ENCODE data around the gene RTKN. TPM values are rescaled to one million over a fixed set of nuclear protein-coding genes. Genes with fewer than 3 reads are reported as not detected.

RTKN gene
- polyA plus RNA-seq, 1 of the 3 experiments (the other 2 are of a cell fraction): 22.6 TPM

GRCh38 chr2:74457549-74458131 is 15.9 kb upstream of the RTKN start:
- Histone ChIP-seq H3K4me3 (ENCODE audit: low read depth in 2 of 2, low read length in 1 of 2) (peak overlapping the region; percentile 68 to 70), H3K27me3 (ENCODE audit: insufficient read depth) (no peaks in the 10 kb centered on the region), H3K9me2 (no peaks in the 10 kb centered on the region), H3K79me2 (ENCODE audit: insufficient read depth) (peaks cover 29% of the 10 kb centered on the region), H3K9me3 (no peaks in the 10 kb centered on the region), H3K4me1 (ENCODE audit: control insufficient read depth in 1 of 2, insufficient read depth in 2 of 2, low read depth in 1 of 2, low read length in 1 of 2) (peaks cover 14 to 31% of the 10 kb centered on the region in 2 experiments; a peak in 3 of 4 replicates), H3F3A (replicated peaks; ENCODE audit: insufficient read depth) (peaks cover 13% of the 10 kb centered on the region), H3K36me3 (replicated peaks in 1 of 2; ENCODE audit: control insufficient read depth in 1 of 2, insufficient read depth in 2 of 2, low read length in 1 of 2) (peaks cover 0 to 27% of the 10 kb centered on the region in 2 experiments), H4K20me1 (ENCODE audit: insufficient read depth) (no peaks in the 10 kb centered on the region), H3K27ac (ENCODE audit: low read depth in 2 of 2, low read length in 1 of 2) (peak overlapping the region; percentile 69 to 99; a peak in 3 of 4 replicates), H2AFZ (ENCODE audit: low read depth) (peak overlapping the region; percentile 60), H3K9ac (peak overlapping the region; percentile 68), H3K4me2 (peak overlapping the region; percentile 95)
- DNase-seq: peak; percentile 76
- ChIA-PET CTCF (interaction anchor here (0.5 to 2.8 kb wide), 10 partner anchors 9 to 208 kb away, joined by 3 to 10 read pairs (median 4); partner anchors contain the start of genes CCDC142, PCGF1 and TTC31), POLR2A (interaction anchor here (1.0 to 5.9 kb wide), 15 partner anchors 7 to 96 kb away, joined by 3 to 60 read pairs (median 5); partner anchors contain the start of genes AUP1, C2orf81, CCDC142 and HTRA2)
- WGBS (ENCODE audit: low lambda C conversion rate): 1% methylated on average over 30 of the region's 46 CpGs
- TF ChIP-seq TAF1 (IDR thresholded peaks at IDR 0.05; ENCODE audit: borderline replicate concordance, low read depth, low read length): 0 out of 2 replicates have a peak, but pooled peaks have one; percentile 7
- no peak for TF ChIP-seq NRF1 (IDR thresholded peaks at IDR 0.05; ENCODE audit: low read depth, low read length)
- TF ChIP-seq ELF1 (IDR thresholded peaks at IDR 0.05): peak; percentile 21; the same call in 1 of the 2 replicates
- 0 out of 2 replicates have a peak, but pooled peaks have one; percentile 29 for TF ChIP-seq GABPA (IDR thresholded peaks at IDR 0.05; ENCODE audit: low read depth)
- TF ChIP-seq RCOR1 (IDR thresholded peaks at IDR 0.05; ENCODE audit: low read length): no peak
- TF ChIP-seq RFX5 (IDR thresholded peaks at IDR 0.05; ENCODE audit: low read length): no peak
- TF ChIP-seq POLR2AphosphoS5 (IDR thresholded peaks at IDR 0.05; ENCODE audit: low read depth, low read length): peak; percentile 59
- TF ChIP-seq RAD21 (IDR thresholded peaks at IDR 0.05; ENCODE audit: low read length): no peak
- TF ChIP-seq IRF3 (IDR thresholded peaks at IDR 0.05; ENCODE audit: low read depth, low read length): no peak
- TF ChIP-seq FOXJ3 (CRISPR knock-in tag; IDR thresholded peaks at IDR 0.05): no peak
- TF ChIP-seq MAX (IDR thresholded peaks at IDR 0.05; ENCODE audit: low read depth): no peak
- TF ChIP-seq ZBTB33 (IDR thresholded peaks at IDR 0.05; ENCODE audit: borderline replicate concordance, low read depth): 0 out of 2 replicates have a peak, but pooled peaks have one; percentile 38
- no peak for TF ChIP-seq YY1 (IDR thresholded peaks at IDR 0.05; ENCODE audit: low read depth)
- TF ChIP-seq TCF12 (IDR thresholded peaks at IDR 0.05): peak; percentile 33; the same call in 1 of the 2 replicates
- no peak for TF ChIP-seq USF1 (IDR thresholded peaks at IDR 0.05; ENCODE audit: borderline replicate concordance, low read depth)
- TF ChIP-seq CHD2 (IDR thresholded peaks at IDR 0.05; ENCODE audit: low read length, partially characterized antibody): no peak
